Endothelial cell of umbilical vein (primary cell): ENCODE results near the gene CYBB. TPM values are rescaled to one million over a fixed set of nuclear protein-coding genes. Genes with fewer than 3 reads are reported as not detected.

Experiments
- BruUV-seq: library from RNA; stranded (reverse); fragments of 400-500 nt; replicated peaks from 2 replicates; lab custom pipeline; 2021; lab: Mats Ljungman, UMichigan
- CTCF ChIA-PET: fragments of 300-600, 350-600 bp; sonication (Branson Sonifier 250); formaldehyde crosslinking; loops from one replicate; lab custom pipeline; 2021; ENCODE audit warnings: antibody characterized with exemption, inconsistent platforms; lab: Charles Lee
- POLR2A ChIA-PET: fragments of 300-600, 350-600 bp; sonication (Branson Sonifier 250); formaldehyde crosslinking; loops from one replicate; lab custom pipeline; 2021; ENCODE audit warnings: antibody characterized with exemption, inconsistent platforms; lab: Charles Lee
- DNase-seq: peaks from one replicate; pipeline ENCODE4 v3.0.0-alpha.2; 2011; ENCODE audit warnings: low read depth, low spot score
- FAIRE-seq: peaks from 2 replicates; lab custom pipeline; 2011; peaks lifted over from hg19 to GRCh38; lab: Jason Lieb, UNC
- H2AFZ ChIP-seq: 2 replicates; pipeline ENCODE4 v1.6.0; 2012; ENCODE audit warnings: low read depth, low read length, control low read depth, inconsistent platforms
- H3K27ac ChIP-seq: 2 replicates; pipeline ENCODE4 v1.5.1; 2011; ENCODE audit warnings: low read depth, mild to moderate bottlenecking, control low read depth, low read length, moderate library complexity; ENCODE audit not compliant: insufficient read depth
- H3K27me3 ChIP-seq, 2 experiments: 2 replicates each; pipeline versions ENCODE4 v1.6.0 to v1.6.1; 2011; ENCODE audit warnings: low read length in 2 of 2, mixed read lengths in 1 of 2; ENCODE audit not compliant: control insufficient read depth in 2 of 2, insufficient read depth in 2 of 2
- H3K36me3 ChIP-seq, 2 experiments: 2 replicates in 1 of 2; 3 replicates in 1 of 2; pipeline ENCODE4 v1.5.1; 2011; ENCODE audit warnings: low read length in 2 of 2, mild to moderate bottlenecking in 1 of 2, moderate library complexity in 1 of 2; ENCODE audit not compliant: control insufficient read depth in 2 of 2, insufficient read depth in 2 of 2; ENCODE audit errors: extremely low read depth in 1 of 2
- H3K4me1 ChIP-seq: 3 replicates; pipeline ENCODE4 v1.5.1; 2011; ENCODE audit warnings: mild to moderate bottlenecking, low read length; ENCODE audit not compliant: control insufficient read depth, insufficient read depth; ENCODE audit errors: extremely low read depth
- H3K4me2 ChIP-seq: 2 replicates; pipeline ENCODE4 v1.6.1; 2011; ENCODE audit warnings: low read length, control low read depth, mixed read lengths; ENCODE audit not compliant: insufficient read depth
- H3K4me3 ChIP-seq, 3 experiments: fragments of 200-600 bp in 1 of 3; sonication (generic), shearing (Covaris generic) in 1 of 3; replicated peaks in 1 of 3; 2 replicates each; pipeline ENCODE4 v1.5.1; 2011 to 2016; ENCODE audit warnings: control low read depth in 3 of 3, low read length in 3 of 3, mild to moderate bottlenecking in 2 of 3, inconsistent platforms in 1 of 3, low read depth in 1 of 3, moderate library complexity in 1 of 3; ENCODE audit not compliant: insufficient read depth in 1 of 3
- H3K79me2 ChIP-seq: 2 replicates; pipeline ENCODE4 v1.6.0; 2012; ENCODE audit warnings: low read length, inconsistent platforms; ENCODE audit not compliant: control insufficient read depth, insufficient read depth
- H3K9ac ChIP-seq: replicated peaks from 2 replicates; pipeline ENCODE3; 2011; ENCODE audit warnings: low read length, control low read depth; ENCODE audit not compliant: insufficient read depth; ENCODE audit errors: extremely low read depth
- H3K9me1 ChIP-seq: replicated peaks from 3 replicates; pipeline ENCODE4 v1.6.0; 2011; ENCODE audit warnings: mild to moderate bottlenecking, low read length; ENCODE audit not compliant: control insufficient read depth, insufficient read depth; ENCODE audit errors: extremely low read depth
- H3K9me3 ChIP-seq: replicated peaks from 2 replicates; pipeline ENCODE4 v1.5.1; 2012; ENCODE audit warnings: low read length, inconsistent platforms; ENCODE audit not compliant: control insufficient read depth, insufficient read depth
- H4K20me1 ChIP-seq: replicated peaks from 2 replicates; pipeline ENCODE3; 2011; ENCODE audit warnings: mild to moderate bottlenecking, low read length; ENCODE audit not compliant: control insufficient read depth, insufficient read depth; ENCODE audit errors: extremely low read depth
- CTCF ChIP-seq, 2 donors: IDR thresholded peaks; 1 replicate in 1 of 2; 2 replicates in 1 of 2; pipeline ENCODE4 v1.5.1; 2011; ENCODE audit warnings: low read length in 2 of 2, mild to moderate bottlenecking in 2 of 2, moderate library complexity in 2 of 2, control low read depth in 1 of 2, inconsistent platforms in 1 of 2, low read depth in 1 of 2; ENCODE audit not compliant: insufficient read depth in 1 of 2; ENCODE audit errors: extremely low read depth in 1 of 2
- EZH2 ChIP-seq: IDR thresholded peaks from 2 replicates; pipeline ENCODE4 v1.6.1; 2012; ENCODE audit warnings: borderline replicate concordance, low read depth, mild to moderate bottlenecking, moderate library complexity, low read length, inconsistent platforms; ENCODE audit not compliant: severe bottlenecking
- FOS ChIP-seq: IDR thresholded peaks from 2 replicates; pipeline ENCODE4 v1.6.1; 2011; ENCODE audit warnings: mild to moderate bottlenecking, low read length, moderate library complexity, borderline replicate concordance; ENCODE audit not compliant: insufficient read depth
- GATA2 ChIP-seq: IDR thresholded peaks from 2 replicates; pipeline ENCODE4 v1.7.0; 2011; ENCODE audit warnings: low read depth, mild to moderate bottlenecking, moderate library complexity, mixed read lengths, low read length; ENCODE audit not compliant: insufficient read length, insufficient read depth
- JUN ChIP-seq: IDR thresholded peaks from 2 replicates; pipeline ENCODE4 v1.6.1; 2011; ENCODE audit warnings: borderline replicate concordance, low read depth; ENCODE audit not compliant: insufficient read length, insufficient read depth
- MAX ChIP-seq: IDR thresholded peaks from 2 replicates; pipeline ENCODE4 v1.6.1; 2011; ENCODE audit not compliant: insufficient read depth, insufficient read length
- MYC ChIP-seq: IDR thresholded peaks from one replicate; pipeline ENCODE4 v1.6.1; 2011; ENCODE audit warnings: mild to moderate bottlenecking, low read depth, low read length
- POLR2A ChIP-seq: IDR thresholded peaks from 2 replicates; pipeline ENCODE4 v1.6.1; 2012; ENCODE audit warnings: low read depth, mild to moderate bottlenecking, control low read depth, low read length
- POLR2AphosphoS5 ChIP-seq: IDR thresholded peaks from 2 replicates; pipeline ENCODE4 v1.6.1; 2012; ENCODE audit warnings: low read depth, mild to moderate bottlenecking, control low read depth, low read length, moderate library complexity; ENCODE audit not compliant: insufficient read depth
- dilution Hi-C: fragments of 300-500 bp; cut with MboI; formaldehyde crosslinking; loops from one replicate; pipeline ENCODE4 v1.15.0; 2019; ENCODE audit warnings: low sequenced_read_pairs; ENCODE audit not compliant: extremely low pct_ligation_motif_present
- intact Hi-C: fragments of 100-400 bp; cut with micrococcal nuclease; formaldehyde crosslinking; loops from one replicate; pipeline ENCODE4 v1.10.0; 2022
- polyA plus RNA-seq, 4 experiments: library from polyadenylated mRNA; depleted of rRNA in 3 of 4; stranded (reverse) in 3 of 4; unstranded in 1 of 4; fragments of >200 nt; gene quantifications; 2 replicates each; pipeline versions ENCODE4 v1.2.1 to v1.2.3, GENCODE V29; 2011 to 2012; ENCODE audit warnings: missing spikeins in 1 of 4
- total RNA-seq: library from RNA; stranded (reverse); gene quantifications from 2 replicates; pipeline ENCODE4 v1.2.3, GENCODE V29; 2021

The CYBB gene
- total and polyA plus RNA-seq, 2 donors (not counting 3 experiments of a cell fraction or from before 2014, with no cell fraction given): not detected

GRCh38 chrX:37830371-37830770 lies 50.5 kb downstream of the CYBB start:
- no peak overlapping the region for H3K4me2 ChIP-seq
- ChIA-PET POLR2A (no interaction called here), CTCF (no interaction called here)
- no peaks in the 10 kb centered on the region for H3K9me3 ChIP-seq
- H3K27ac ChIP-seq: no peak overlapping the region
- H3K9me1 ChIP-seq: no peaks in the 10 kb centered on the region
- BruUV-seq: no TSS peak
- H3K4me1 ChIP-seq: no peaks in the 10 kb centered on the region
- no peak overlapping the region for H3K4me3 ChIP-seq
- H4K20me1 ChIP-seq: no peaks in the 10 kb centered on the region
- TF ChIP-seq FOS: no peak
- TF ChIP-seq EZH2: no peak
- no peak for TF ChIP-seq JUN
- no peak for FAIRE-seq
- H3K27me3 ChIP-seq: no peaks in the 10 kb centered on the region
- dilution Hi-C loops: no loop called here
- no peak overlapping the region for H3K9ac ChIP-seq
- H3K36me3 ChIP-seq: no peaks in the 10 kb centered on the region
- no peak for DNase-seq
- no peak overlapping the region for H2AFZ ChIP-seq
- intact Hi-C loops: no loop called here
- no peaks in the 10 kb centered on the region for H3K79me2 ChIP-seq

GRCh38 chrX:37834937-37835336 lies 55.1 kb downstream of the CYBB start:
- CTCF ChIA-PET: no interaction called here
- H3K4me1 ChIP-seq: no peaks in the 10 kb centered on the region
- no peak overlapping the region for H3K27ac ChIP-seq
- TF ChIP-seq EZH2 (no peak), CTCF (IDR thresholded peaks at IDR 0.05; ENCODE audit: extremely low read depth in 1 of 2, insufficient read depth in 1 of 2, low read depth in 1 of 2, low read length in 2 of 2) (no peak), POLR2AphosphoS5 (no peak), JUN (no peak), FOS (no peak), MYC (no peak), POLR2A (no peak), GATA2 (no peak), MAX (no peak)
- POLR2A ChIA-PET: no interaction called here
- FAIRE-seq: no peak
- intact Hi-C loops (no loop called here), dilution Hi-C loops (no loop called here)
- no peaks in the 10 kb centered on the region for H3K79me2 ChIP-seq
- H2AFZ ChIP-seq: no peak overlapping the region
- no TSS peak for BruUV-seq
- H3K4me3 ChIP-seq: no peak overlapping the region
- no peaks in the 10 kb centered on the region for H4K20me1 ChIP-seq
- H3K27me3 ChIP-seq: no peaks in the 10 kb centered on the region
- no peak for DNase-seq
- H3K9me3 ChIP-seq: no peaks in the 10 kb centered on the region
- H3K9me1 ChIP-seq: no peaks in the 10 kb centered on the region
- no peaks in the 10 kb centered on the region for H3K36me3 ChIP-seq
- H3K9ac ChIP-seq: no peak overlapping the region
- H3K4me2 ChIP-seq: no peak overlapping the region
